GM19035 (cell line): Measurements from ENCODE around the gene MAVS.

Experiments used
- ATAC-seq: cut with Tn5 transposase; IDR thresholded peaks from one replicate; pipeline ENCODE4 v1.9.1; 2021; ENCODE audit not compliant: unreplicated experiment

The MAVS gene

GRCh38 chr20:3847429-3847940, 851 bp downstream of the MAVS start:
- ATAC-seq: no peak

- ATAC-seq: no peak
Observed at GRCh38 chr20:3848565-3848964, 1.9 kb downstream of the MAVS start.

GRCh38 chr20:3854462-3854871, 7.8 kb downstream of the MAVS start:
- ATAC-seq: no peak

GRCh38 chr20:3857405-3857804, 10.8 kb downstream of the MAVS start:
- ATAC-seq: no peak

- ATAC-seq: no peak
Observed at GRCh38 chr20:3858689-3859088, 12.1 kb downstream of the MAVS start.

- no peak for ATAC-seq
Observed at GRCh38 chr20:3861191-3861590, 14.6 kb downstream of the MAVS start.

- no peak for ATAC-seq
Observed at GRCh38 chr20:3862333-3862732, 15.7 kb downstream of the MAVS start.

- ATAC-seq: no peak
Observed at GRCh38 chr20:3863317-3863716, 16.7 kb downstream of the MAVS start.

GRCh38 chr20:3864518-3864917, 17.9 kb downstream of the MAVS start:
- no peak for ATAC-seq

- ATAC-seq: no peak
Observed at GRCh38 chr20:3865152-3865886, 18.7 kb downstream of the MAVS start.

GRCh38 chr20:3865887-3866407, 19.3 kb downstream of the MAVS start:
- ATAC-seq: no peak

GRCh38 chr20:3866464-3866863, 19.8 kb downstream of the MAVS start:
- no peak for ATAC-seq

- ATAC-seq: no peak
Observed at GRCh38 chr20:3867802-3868201, 21.2 kb downstream of the MAVS start.

GRCh38 chr20:3869839-3870634, 23.4 kb downstream of the MAVS start:
- no peak for ATAC-seq

GRCh38 chr20:3871550-3872265, 25.1 kb downstream of the MAVS start:
- no peak for ATAC-seq

GRCh38 chr20:3873507-3873906, 26.9 kb downstream of the MAVS start:
- ATAC-seq: no peak

GRCh38 chr20:3874194-3874844, 27.7 kb downstream of the MAVS start:
- ATAC-seq: no peak

GRCh38 chr20:3875378-3875974, 28.8 kb downstream of the MAVS start:
- ATAC-seq: no peak

GRCh38 chr20:3876000-3876399, 29.4 kb downstream of the MAVS start:
- no peak for ATAC-seq

GRCh38 chr20:3876676-3877075, 30.0 kb downstream of the MAVS start:
- ATAC-seq: no peak
